ENCODE data around the gene SYNGR3. TPM values are rescaled to one million over a fixed set of nuclear protein-coding genes. Genes with fewer than 3 reads are reported as not detected.

Gene SYNGR3
- total and polyA plus RNA-seq, 2 of the 13 experiments (the other 11 are each of a cell fraction or from before 2014, with no cell fraction given) = 0.97 to 5.7 TPM

DNA sequence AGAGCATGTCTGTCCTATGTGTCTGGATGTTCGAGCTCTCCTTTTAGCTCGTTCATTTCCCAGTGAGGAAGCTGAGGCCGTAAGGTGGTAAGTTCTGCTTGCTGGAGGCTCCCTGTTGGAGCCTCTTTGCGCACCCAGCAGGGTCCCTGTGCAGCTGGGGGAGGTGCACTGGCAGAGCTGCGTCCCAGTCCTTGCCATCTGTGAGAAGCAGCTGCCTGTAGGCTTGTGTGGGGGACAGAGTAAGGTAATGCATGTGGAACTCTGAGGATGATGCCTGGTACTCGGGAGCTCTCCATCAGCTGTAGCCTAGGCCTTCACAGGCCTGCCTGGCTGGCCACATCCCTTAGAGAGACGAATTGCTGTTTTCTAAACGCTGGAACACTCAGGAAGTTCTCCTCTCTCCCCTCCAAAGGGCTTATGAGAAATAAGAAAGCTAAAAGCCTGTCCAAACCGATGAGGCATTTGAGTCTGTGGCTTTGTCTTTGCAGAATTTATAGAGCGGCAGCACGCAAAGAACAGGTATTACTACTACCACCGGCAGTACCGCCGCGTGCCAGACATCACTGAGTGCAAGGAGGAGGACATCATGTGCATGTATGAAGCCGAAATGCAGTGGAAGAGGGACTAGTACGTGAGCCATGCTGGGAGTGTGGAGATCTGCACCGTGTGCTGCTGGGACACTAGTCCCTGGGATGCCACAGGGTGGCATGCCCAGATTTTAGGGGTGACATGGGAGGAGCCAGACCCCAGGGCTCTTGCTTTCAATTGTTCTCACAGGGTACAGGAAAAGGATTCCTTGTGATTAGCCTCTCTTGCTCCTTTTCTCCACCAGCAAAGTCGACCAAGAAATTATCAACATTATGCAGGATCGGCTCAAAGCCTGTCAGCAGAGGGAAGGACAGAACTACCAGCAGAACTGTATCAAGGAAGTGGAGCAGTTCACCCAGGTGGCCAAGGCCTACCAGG, 28.8 kb upstream of the SYNGR3 start (continued):
- 0 out of 2 replicates have a peak, but pooled peaks have one; percentile 8 for TF ChIP-seq ZNF768 (CRISPR knock-in tag; IDR thresholded peaks at IDR 0.05)
- no peak for TF ChIP-seq ESRRA (CRISPR knock-in tag; IDR thresholded peaks at IDR 0.05; ENCODE audit: low read depth)
- TF ChIP-seq, protein P1, sequence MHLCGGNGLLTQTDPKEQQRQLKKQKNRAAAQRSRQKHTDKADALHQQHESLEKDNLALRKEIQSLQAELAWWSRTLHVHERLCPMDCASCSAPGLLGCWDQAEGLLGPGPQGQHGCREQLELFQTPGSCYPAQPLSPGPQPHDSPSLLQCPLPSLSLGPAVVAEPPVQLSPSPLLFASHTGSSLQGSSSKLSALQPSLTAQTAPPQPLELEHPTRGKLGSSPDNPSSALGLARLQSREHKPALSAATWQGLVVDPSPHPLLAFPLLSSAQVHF (CRISPR knock-in tag; IDR thresholded peaks at IDR 0.05) = peak; percentile 73
- TF ChIP-seq IRF2 (CRISPR knock-in tag; IDR thresholded peaks at IDR 0.05) = 0 out of 2 replicates have a peak, but pooled peaks have one; percentile 19
- TF ChIP-seq, protein P2, sequence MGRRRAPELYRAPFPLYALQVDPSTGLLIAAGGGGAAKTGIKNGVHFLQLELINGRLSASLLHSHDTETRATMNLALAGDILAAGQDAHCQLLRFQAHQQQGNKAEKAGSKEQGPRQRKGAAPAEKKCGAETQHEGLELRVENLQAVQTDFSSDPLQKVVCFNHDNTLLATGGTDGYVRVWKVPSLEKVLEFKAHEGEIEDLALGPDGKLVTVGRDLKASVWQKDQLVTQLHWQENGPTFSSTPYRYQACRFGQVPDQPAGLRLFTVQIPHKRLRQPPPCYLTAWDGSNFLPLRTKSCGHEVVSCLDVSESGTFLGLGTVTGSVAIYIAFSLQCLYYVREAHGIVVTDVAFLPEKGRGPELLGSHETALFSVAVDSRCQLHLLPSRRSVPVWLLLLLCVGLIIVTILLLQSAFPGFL (CRISPR knock-in tag; IDR thresholded peaks at IDR 0.05) = no peak
- 0 out of 2 replicates have a peak, but pooled peaks have one; percentile 23 for TF ChIP-seq PRMT3 (CRISPR knock-in tag; IDR thresholded peaks at IDR 0.05; ENCODE audit: borderline replicate concordance, low read depth)
- TF ChIP-seq ZSCAN25 (CRISPR knock-in tag; IDR thresholded peaks at IDR 0.05) = 0 out of 2 replicates have a peak, but pooled peaks have one; percentile 17
- TF ChIP-seq, protein P3, sequence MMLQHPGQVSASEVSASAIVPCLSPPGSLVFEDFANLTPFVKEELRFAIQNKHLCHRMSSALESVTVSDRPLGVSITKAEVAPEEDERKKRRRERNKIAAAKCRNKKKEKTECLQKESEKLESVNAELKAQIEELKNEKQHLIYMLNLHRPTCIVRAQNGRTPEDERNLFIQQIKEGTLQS (CRISPR knock-in tag; IDR thresholded peaks at IDR 0.05) = no peak
- no peak for TF ChIP-seq TAF1 (CRISPR knock-in tag; IDR thresholded peaks at IDR 0.05)
- peak; percentile 27; the same call in 1 of the 2 replicates for TF ChIP-seq ZNF839 (CRISPR knock-in tag; IDR thresholded peaks at IDR 0.05; ENCODE audit: borderline replicate concordance)
- 0 out of 2 replicates have a peak, but pooled peaks have one; percentile 50 for TF ChIP-seq ZNF772 (CRISPR knock-in tag; IDR thresholded peaks at IDR 0.05)
- no peak for TF ChIP-seq SRF (IDR thresholded peaks at IDR 0.05; ENCODE audit: low read depth, low read length)
- TF ChIP-seq EP300 (IDR thresholded peaks at IDR 0.05; ENCODE audit: low read depth in 2 of 2, low read length in 2 of 2) = no peak
- no peak for TF ChIP-seq EP300 (CRISPR knock-in tag; IDR thresholded peaks at IDR 0.05; ENCODE audit: borderline replicate concordance)
- 0 out of 2 replicates have a peak, but pooled peaks have one; percentile 10 for TF ChIP-seq TOPORS (CRISPR knock-in tag; IDR thresholded peaks at IDR 0.05)
- TF ChIP-seq PAF1 (CRISPR knock-in tag; IDR thresholded peaks at IDR 0.05) = peak; percentile 99
- TF ChIP-seq ZNF44 (CRISPR knock-in tag; IDR thresholded peaks at IDR 0.05) = no peak
- TF ChIP-seq, protein P4, sequence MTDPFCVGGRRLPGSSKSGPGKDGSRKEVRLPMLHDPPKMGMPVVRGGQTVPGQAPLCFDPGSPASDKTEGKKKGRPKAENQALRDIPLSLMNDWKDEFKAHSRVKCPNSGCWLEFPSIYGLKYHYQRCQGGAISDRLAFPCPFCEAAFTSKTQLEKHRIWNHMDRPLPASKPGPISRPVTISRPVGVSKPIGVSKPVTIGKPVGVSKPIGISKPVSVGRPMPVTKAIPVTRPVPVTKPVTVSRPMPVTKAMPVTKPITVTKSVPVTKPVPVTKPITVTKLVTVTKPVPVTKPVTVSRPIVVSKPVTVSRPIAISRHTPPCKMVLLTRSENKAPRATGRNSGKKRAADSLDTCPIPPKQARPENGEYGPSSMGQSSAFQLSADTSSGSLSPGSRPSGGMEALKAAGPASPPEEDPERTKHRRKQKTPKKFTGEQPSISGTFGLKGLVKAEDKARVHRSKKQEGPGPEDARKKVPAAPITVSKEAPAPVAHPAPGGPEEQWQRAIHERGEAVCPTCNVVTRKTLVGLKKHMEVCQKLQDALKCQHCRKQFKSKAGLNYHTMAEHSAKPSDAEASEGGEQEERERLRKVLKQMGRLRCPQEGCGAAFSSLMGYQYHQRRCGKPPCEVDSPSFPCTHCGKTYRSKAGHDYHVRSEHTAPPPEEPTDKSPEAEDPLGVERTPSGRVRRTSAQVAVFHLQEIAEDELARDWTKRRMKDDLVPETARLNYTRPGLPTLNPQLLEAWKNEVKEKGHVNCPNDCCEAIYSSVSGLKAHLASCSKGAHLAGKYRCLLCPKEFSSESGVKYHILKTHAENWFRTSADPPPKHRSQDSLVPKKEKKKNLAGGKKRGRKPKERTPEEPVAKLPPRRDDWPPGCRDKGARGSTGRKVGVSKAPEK (CRISPR knock-in tag; IDR thresholded peaks at IDR 0.05; ENCODE audit: borderline replicate concordance) = 0 out of 2 replicates have a peak, but pooled peaks have one; percentile 18
- TF ChIP-seq JUND (CRISPR knock-in tag; IDR thresholded peaks at IDR 0.05) = no peak
- 0 out of 2 replicates have a peak, but pooled peaks have one; percentile 5 for TF ChIP-seq ZBTB7B (CRISPR knock-in tag; IDR thresholded peaks at IDR 0.05)
- TF ChIP-seq REL (CRISPR knock-in tag; conservative IDR thresholded peaks at IDR 0.05) = 0 out of 2 replicates have a peak, but pooled peaks have one; percentile 51
- TF ChIP-seq MYC (CRISPR knock-in tag; IDR thresholded peaks at IDR 0.05; ENCODE audit: borderline replicate concordance) = peak; percentile 34; the same call in 1 of the 2 replicates
- TF ChIP-seq NFIC (IDR thresholded peaks at IDR 0.05; ENCODE audit: low read length) = peak; percentile 39; the same call in 1 of the 2 replicates
- TF ChIP-seq HOXA3 (CRISPR knock-in tag; IDR thresholded peaks at IDR 0.05) = no peak
- no peak for TF ChIP-seq ZBTB21 (CRISPR knock-in tag; IDR thresholded peaks at IDR 0.05)

All from HepG2 (cell line).